HEK293 (cell line): ENCODE data around the gene CDH23.

Experiments
- CTCF ChIA-PET: fragments of 350-600 bp; formaldehyde crosslinking; extraction: SDS; loops from one replicate; lab custom pipeline; 2021; ENCODE audit warnings: antibody characterized with exemption; lab: Yijun Ruan, JAX
- POLR2A ChIA-PET: fragments of 300-600 bp; formaldehyde crosslinking; extraction: SDS; loops from one replicate; lab custom pipeline; 2020; ENCODE audit warnings: antibody characterized with exemption, inconsistent platforms; lab: Yijun Ruan, JAX
- H3K27ac ChIP-seq: fragments of 200-500 bp; sonication (Bioruptor generic); 2 replicates; pipeline ENCODE4 v1.5.1; 2014; ENCODE audit warnings: low read depth, low read length, control low read depth, inconsistent platforms; ENCODE audit errors: extremely low read depth
- H3K36me3 ChIP-seq, 2 experiments: fragments of 200-500 bp in 1 of 2; sonication (Bioruptor generic) in 1 of 2; 1 replicate in 1 of 2; 2 replicates in 1 of 2; pipeline ENCODE4 v1.5.1; 2014 to 2017; ENCODE audit warnings: inconsistent platforms in 2 of 2, low read length in 2 of 2; ENCODE audit not compliant: control insufficient read depth in 2 of 2, insufficient read depth in 1 of 2
- H3K4me1 ChIP-seq: fragments of 200-500 bp; sonication (Bioruptor generic); 2 replicates; pipeline ENCODE4 v1.5.1; 2014; ENCODE audit warnings: mild to moderate bottlenecking, low read length, inconsistent platforms; ENCODE audit not compliant: control insufficient read depth, insufficient read depth
- H3K4me3 ChIP-seq: 2 replicates; pipeline ENCODE4 v1.5.1; 2011; ENCODE audit warnings: low read depth, mild to moderate bottlenecking, control low read depth, low read length, moderate library complexity
- H3K9me3 ChIP-seq: fragments of 200-500 bp; sonication (Bioruptor generic); 2 replicates; pipeline ENCODE4 v1.5.1; 2014; ENCODE audit warnings: low read depth, low read length, inconsistent platforms; ENCODE audit not compliant: control insufficient read depth, insufficient read depth
- GLIS1 ChIP-seq: fragments of 450-650 bp; formaldehyde crosslinking; IDR thresholded peaks from 2 replicates; pipeline ENCODE4 v1.5.1; 2016; ENCODE audit warnings: missing biosample characterization, missing genetic modification characterization
- KLF16 ChIP-seq: fragments of 450-650 bp; formaldehyde crosslinking; IDR thresholded peaks from 2 replicates; pipeline ENCODE4 v1.5.1; 2017; ENCODE audit warnings: missing biosample characterization, missing genetic modification characterization
- REST ChIP-seq: fragments of 450-650 bp; formaldehyde crosslinking; IDR thresholded peaks from 2 replicates; pipeline ENCODE4 v1.5.1; 2016; ENCODE audit warnings: missing biosample characterization, missing genetic modification characterization
- ZBTB1 ChIP-seq: fragments of 450-650 bp; formaldehyde crosslinking; IDR thresholded peaks from 2 replicates; pipeline ENCODE4 v1.5.1; 2016; ENCODE audit warnings: missing biosample characterization, missing genetic modification characterization
- ZBTB17 ChIP-seq: fragments of 450-650 bp; formaldehyde crosslinking; IDR thresholded peaks from 2 replicates; pipeline ENCODE4 v1.5.1; 2016; ENCODE audit warnings: missing biosample characterization, missing genetic modification characterization
- ZIC2 ChIP-seq: fragments of 450-650 bp; formaldehyde crosslinking; IDR thresholded peaks from 2 replicates; pipeline ENCODE4 v1.5.1; 2016; ENCODE audit warnings: missing biosample characterization, missing genetic modification characterization
- ZNF157 ChIP-seq: fragments of 450-650 bp; formaldehyde crosslinking; IDR thresholded peaks from 2 replicates; pipeline ENCODE4 v1.5.1; 2016; ENCODE audit warnings: missing biosample characterization, missing genetic modification characterization
- ZNF184 ChIP-seq: fragments of 450-650 bp; IDR thresholded peaks from 2 replicates; pipeline ENCODE4 v1.5.1; 2018; ENCODE audit warnings: missing biosample characterization, mild to moderate bottlenecking, missing genetic modification characterization
- ZNF274 ChIP-seq, 2 experiments: fragments of 200-500 bp in 1 of 2; fragments of 450-650 bp in 1 of 2; sonication (Bioruptor generic) in 1 of 2; formaldehyde crosslinking in 1 of 2; IDR thresholded peaks; 2 replicates each; pipeline versions ENCODE4 v1.5.1 to v1.6.1; 2014 to 2016; ENCODE audit warnings: borderline replicate concordance in 1 of 2, inconsistent platforms in 1 of 2, low read length in 1 of 2, missing biosample characterization in 1 of 2, missing genetic modification characterization in 1 of 2
- ZNF311 ChIP-seq: fragments of 450-650 bp; formaldehyde crosslinking; IDR thresholded peaks from 2 replicates; pipeline ENCODE4 v1.5.1; 2017; ENCODE audit warnings: missing biosample characterization, missing genetic modification characterization, borderline replicate concordance
- ZNF335 ChIP-seq: fragments of 450-650 bp; formaldehyde crosslinking; conservative IDR thresholded peaks from 2 replicates; pipeline ENCODE4 v1.5.1; 2016; ENCODE audit warnings: missing biosample characterization, missing genetic modification characterization
- ZNF449 ChIP-seq: fragments of 450-650 bp; formaldehyde crosslinking; IDR thresholded peaks from 2 replicates; pipeline ENCODE4 v1.5.1; 2017; ENCODE audit warnings: missing biosample characterization, mild to moderate bottlenecking, missing genetic modification characterization, moderate library complexity
- ZNF518A ChIP-seq: fragments of 450-650 bp; formaldehyde crosslinking; conservative IDR thresholded peaks from 2 replicates; pipeline ENCODE4 v1.5.1; 2016; ENCODE audit warnings: low read depth, missing biosample characterization, missing genetic modification characterization
- ZNF548 ChIP-seq: fragments of 450-650 bp; formaldehyde crosslinking; IDR thresholded peaks from 2 replicates; pipeline ENCODE4 v1.5.1; 2016; ENCODE audit warnings: missing biosample characterization, missing genetic modification characterization
- ZNF558 ChIP-seq: fragments of 450-650 bp; formaldehyde crosslinking; IDR thresholded peaks from 2 replicates; pipeline ENCODE4 v1.5.1; 2016; ENCODE audit warnings: missing biosample characterization, missing genetic modification characterization
- ZNF571 ChIP-seq: fragments of 450-650 bp; formaldehyde crosslinking; IDR thresholded peaks from 2 replicates; pipeline ENCODE4 v1.5.0; 2017; ENCODE audit warnings: missing biosample characterization, missing genetic modification characterization
- ZNF785 ChIP-seq: fragments of 450-650 bp; formaldehyde crosslinking; IDR thresholded peaks from 2 replicates; pipeline ENCODE4 v1.5.1; 2016; ENCODE audit warnings: missing biosample characterization, missing genetic modification characterization
- ZNF791 ChIP-seq: fragments of 450-650 bp; formaldehyde crosslinking; IDR thresholded peaks from 2 replicates; pipeline ENCODE4 v1.5.1; 2016; ENCODE audit warnings: missing biosample characterization, missing genetic modification characterization
- ZNF843 ChIP-seq: fragments of 450-650 bp; formaldehyde crosslinking; IDR thresholded peaks from 2 replicates; pipeline ENCODE4 v1.5.1; 2016; ENCODE audit warnings: missing biosample characterization, missing genetic modification characterization

The CDH23 gene

GRCh38 chr10:71774916-71775702, 378.4 kb downstream of the CDH23 start:
- no peak overlapping the region for H3K4me3 ChIP-seq
- no peaks in the 10 kb centered on the region for H3K36me3 ChIP-seq
- H3K9me3 ChIP-seq, result no peaks in the 10 kb centered on the region
- TF ChIP-seq ZNF785, result no peak
- TF ChIP-seq ZNF335 (tag by site-specific recombination), result peak; percentile 29; the same call in 1 of the 2 replicates
- TF ChIP-seq GLIS1 (tag by site-specific recombination), result peak; percentile 29; the same call in 1 of the 2 replicates
- TF ChIP-seq ZNF274 (IDR thresholded peaks at IDR 0.05; ENCODE audit: low read length), result no peak
- no peak for TF ChIP-seq ZNF274 (tag by site-specific recombination; IDR thresholded peaks at IDR 0.05; ENCODE audit: borderline replicate concordance)
- no peak for TF ChIP-seq ZNF571
- no peak overlapping the region for H3K27ac ChIP-seq
- no peaks in the 10 kb centered on the region; the same call in 1 of the 2 replicates for H3K4me1 ChIP-seq
- CTCF ChIA-PET, result interaction anchor here (0.6 to 1.2 kb wide), 6 partner anchors 44 to 658 kb away, joined by 3 to 5 read pairs (median 4); no protein-coding TSS in a partner anchor
- POLR2A ChIA-PET, result no interaction called here

- H3K4me1 ChIP-seq, result no peaks in the 10 kb centered on the region; the same call in 1 of the 2 replicates
- no peaks in the 10 kb centered on the region for H3K36me3 ChIP-seq
- peak; percentile 42 for TF ChIP-seq ZIC2
- no peak for TF ChIP-seq ZNF157 (tag by site-specific recombination)
- TF ChIP-seq KLF16, result no peak
- TF ChIP-seq, all 188 proteins: peak for 1
- no peak overlapping the region for H3K27ac ChIP-seq
- POLR2A ChIA-PET, result no interaction called here
- H3K4me3 ChIP-seq, result no peak overlapping the region
- H3K9me3 ChIP-seq, result no peaks in the 10 kb centered on the region
- CTCF ChIA-PET, result interaction anchor here (1.4 kb wide), 1 partner anchor 10 kb away, joined by 5 read pairs; no protein-coding TSS in a partner anchor
These were observed 379.8 kb downstream of the CDH23 start for GRCh38 chr10:71776481-71776925.

- Histone ChIP-seq H3K4me1 (no peaks in the 10 kb centered on the region; the same call in 1 of the 2 replicates), H3K36me3 (no peaks in the 10 kb centered on the region), H3K27ac (no peak overlapping the region), H3K4me3 (no peak overlapping the region), H3K9me3 (no peaks in the 10 kb centered on the region)
- ChIA-PET CTCF (interaction anchor here (0.8 to 1.4 kb wide), 3 partner anchors 9 to 119 kb away, joined by 3 to 6 read pairs (median 5); no protein-coding TSS in a partner anchor), POLR2A (no interaction called here)
- no peak for TF ChIP-seq ZNF518A
- TF ChIP-seq ZNF548, result no peak
- no peak for TF ChIP-seq ZNF791 (tag by site-specific recombination)
- TF ChIP-seq ZNF558 (tag by site-specific recombination), result no peak
- no peak for TF ChIP-seq REST (tag by site-specific recombination)
- TF ChIP-seq ZNF184 (tag by site-specific recombination), result no peak
- peak; percentile 91 for TF ChIP-seq ZBTB17 (tag by site-specific recombination)
- TF ChIP-seq ZNF843 (tag by site-specific recombination), result no peak
- TF ChIP-seq ZNF449, result no peak
- no peak for TF ChIP-seq ZBTB1
- no peak for TF ChIP-seq ZNF311 (tag by site-specific recombination)
These were observed 380.7 kb downstream of the CDH23 start for GRCh38 chr10:71777213-71777985.
